ENCODE data around the gene GALNT9. TPM values are rescaled to one million over a fixed set of nuclear protein-coding genes. Genes with fewer than 3 reads are reported as not detected.

GALNT9 gene
- polyA plus RNA-seq, 1 of the 3 experiments (the other 2 are of a cell fraction): not detected

GRCh38 chr12:132373901-132374611, 44.7 kb upstream of the GALNT9 start:
- CTCF ChIA-PET: interaction anchor here (1.0 to 1.5 kb wide), 3 partner anchors 40 to 220 kb away, joined by 3 to 7 read pairs (median 4); no protein-coding TSS in a partner anchor
- H3K9me2 ChIP-seq: no peaks in the 10 kb centered on the region
- DNase-seq: no peak

More at GRCh38 chr12:132373901-132374611, 44.7 kb upstream of the GALNT9 start:
- no peak overlapping the region for H2AFZ ChIP-seq (ENCODE audit: low read depth)
- H4K20me1 ChIP-seq (ENCODE audit: insufficient read depth): no peaks in the 10 kb centered on the region
- peaks cover 6% of the 10 kb centered on the region; the same call in 1 of the 2 replicates for H3K9me3 ChIP-seq
- no peaks in the 10 kb centered on the region for H3F3A ChIP-seq (replicated peaks; ENCODE audit: insufficient read depth)
- WGBS (ENCODE audit: low lambda C conversion rate): 22% methylated on average over 16 of the region's 28 CpGs
- no peak overlapping the region for H3K9ac ChIP-seq
- POLR2A ChIA-PET: no interaction called here
- H3K4me1 ChIP-seq (ENCODE audit: control insufficient read depth in 1 of 2, insufficient read depth in 2 of 2, low read depth in 1 of 2, low read length in 1 of 2): no peaks in the 10 kb centered on the region
- H3K4me2 ChIP-seq: no peak overlapping the region
- H3K4me3 ChIP-seq (ENCODE audit: low read depth in 2 of 2, low read length in 1 of 2): no peak overlapping the region
- H3K27ac ChIP-seq (ENCODE audit: low read depth in 2 of 2, low read length in 1 of 2): no peak overlapping the region
- H3K79me2 ChIP-seq (ENCODE audit: insufficient read depth): no peaks in the 10 kb centered on the region
- no peak for TF ChIP-seq SMC3 (IDR thresholded peaks at IDR 0.05; ENCODE audit: low read depth, low read length)
- no peak for TF ChIP-seq TAF1 (IDR thresholded peaks at IDR 0.05; ENCODE audit: borderline replicate concordance, low read depth, low read length)
- TF ChIP-seq FOXM1 (IDR thresholded peaks at IDR 0.05; ENCODE audit: low read depth): no peak
- TF ChIP-seq, protein P1, sequence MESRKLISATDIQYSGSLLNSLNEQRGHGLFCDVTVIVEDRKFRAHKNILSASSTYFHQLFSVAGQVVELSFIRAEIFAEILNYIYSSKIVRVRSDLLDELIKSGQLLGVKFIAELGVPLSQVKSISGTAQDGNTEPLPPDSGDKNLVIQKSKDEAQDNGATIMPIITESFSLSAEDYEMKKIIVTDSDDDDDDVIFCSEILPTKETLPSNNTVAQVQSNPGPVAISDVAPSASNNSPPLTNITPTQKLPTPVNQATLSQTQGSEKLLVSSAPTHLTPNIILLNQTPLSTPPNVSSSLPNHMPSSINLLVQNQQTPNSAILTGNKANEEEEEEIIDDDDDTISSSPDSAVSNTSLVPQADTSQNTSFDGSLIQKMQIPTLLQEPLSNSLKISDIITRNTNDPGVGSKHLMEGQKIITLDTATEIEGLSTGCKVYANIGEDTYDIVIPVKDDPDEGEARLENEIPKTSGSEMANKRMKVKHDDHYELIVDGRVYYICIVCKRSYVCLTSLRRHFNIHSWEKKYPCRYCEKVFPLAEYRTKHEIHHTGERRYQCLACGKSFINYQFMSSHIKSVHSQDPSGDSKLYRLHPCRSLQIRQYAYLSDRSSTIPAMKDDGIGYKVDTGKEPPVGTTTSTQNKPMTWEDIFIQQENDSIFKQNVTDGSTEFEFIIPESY (IDR thresholded peaks at IDR 0.05; ENCODE audit: borderline replicate concordance, low read depth): no peak
- no peak for TF ChIP-seq MAX (IDR thresholded peaks at IDR 0.05; ENCODE audit: low read depth)
- TF ChIP-seq MEF2A (IDR thresholded peaks at IDR 0.05; ENCODE audit: borderline replicate concordance, low read depth): no peak
- no peak for TF ChIP-seq RCOR1 (IDR thresholded peaks at IDR 0.05; ENCODE audit: low read length)
- no peak for TF ChIP-seq SIN3A (IDR thresholded peaks at IDR 0.05; ENCODE audit: borderline replicate concordance, low read depth, low read length)
- TF ChIP-seq NFIC (IDR thresholded peaks at IDR 0.05; ENCODE audit: borderline replicate concordance): no peak
- no peak for TF ChIP-seq TEAD4 (IDR thresholded peaks at IDR 0.05; ENCODE audit: borderline replicate concordance, insufficient read depth)
- no peak for TF ChIP-seq FOSL2 (IDR thresholded peaks at IDR 0.05; ENCODE audit: borderline replicate concordance, low read depth)
- no peak for TF ChIP-seq GABPA (IDR thresholded peaks at IDR 0.05; ENCODE audit: low read depth)
- TF ChIP-seq TCF12 (IDR thresholded peaks at IDR 0.05): no peak
- TF ChIP-seq MXI1 (IDR thresholded peaks at IDR 0.05; ENCODE audit: low read depth, low read length): no peak
- no peak for TF ChIP-seq EZH2phosphoT487 (IDR thresholded peaks at IDR 0.05; ENCODE audit: borderline replicate concordance, low read depth)
- no peak for TF ChIP-seq RXRA (IDR thresholded peaks at IDR 0.05; ENCODE audit: borderline replicate concordance, low read depth)
- no peak for TF ChIP-seq REST (IDR thresholded peaks at IDR 0.05; ENCODE audit: low read depth, low read length)
- TF ChIP-seq JUND (IDR thresholded peaks at IDR 0.05): no peak
- no peak for TF ChIP-seq EP300 (IDR thresholded peaks at IDR 0.05; ENCODE audit: borderline replicate concordance in 1 of 2, low read depth in 1 of 2, low read length in 1 of 2)
- peaks cover 72% of the 10 kb centered on the region for H3K27me3 ChIP-seq (ENCODE audit: insufficient read depth)
- no peaks in the 10 kb centered on the region for H3K36me3 ChIP-seq (replicated peaks in 1 of 2; ENCODE audit: control insufficient read depth in 1 of 2, insufficient read depth in 2 of 2, low read length in 1 of 2)

Data from SK-N-SH (cell line).